ENCODE measurements around the gene GAB2.

Gene GAB2

GRCh38 chr11:78349114-78349513, 68.5 kb downstream of the GAB2 start:
- in situ Hi-C loops (cut with HindIII; ENCODE audit: low sequenced_read_pairs), result no loop called here
- DNase-seq (ENCODE audit: low read depth), result no peak
- TF ChIP-seq CTCF (IDR thresholded peaks at IDR 0.05; ENCODE audit: low read depth, low read length, missing control alignments), result no peak
- no peak overlapping the region for H3K4me3 ChIP-seq (ENCODE audit: low read depth, low read length)

DNA sequence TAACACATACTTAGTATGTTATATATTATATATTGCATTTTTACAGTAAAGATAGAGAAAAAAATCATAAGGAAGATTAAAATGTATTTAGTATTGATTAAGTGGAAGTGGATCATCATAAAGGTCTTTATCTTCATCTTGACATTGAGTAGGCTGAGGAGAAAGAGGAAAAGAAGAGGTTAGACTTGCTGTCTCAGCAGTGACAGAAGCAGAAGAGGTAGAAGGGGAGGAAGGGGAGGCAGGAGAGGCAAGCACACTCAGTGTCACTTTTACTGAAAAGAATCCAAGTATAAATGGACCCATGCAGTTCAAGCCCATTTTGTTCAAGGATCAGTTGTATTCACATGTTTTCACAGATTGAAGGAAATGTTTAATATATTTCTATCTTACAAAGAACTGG, 69.7 kb downstream of the GAB2 start:
- in situ Hi-C loops (cut with HindIII; ENCODE audit: low sequenced_read_pairs), result no loop called here
- no peak for DNase-seq (ENCODE audit: low read depth)
- H3K4me3 ChIP-seq (ENCODE audit: low read depth, low read length), result no peak overlapping the region
- TF ChIP-seq CTCF (IDR thresholded peaks at IDR 0.05; ENCODE audit: low read depth, low read length, missing control alignments), result no peak

DNA sequence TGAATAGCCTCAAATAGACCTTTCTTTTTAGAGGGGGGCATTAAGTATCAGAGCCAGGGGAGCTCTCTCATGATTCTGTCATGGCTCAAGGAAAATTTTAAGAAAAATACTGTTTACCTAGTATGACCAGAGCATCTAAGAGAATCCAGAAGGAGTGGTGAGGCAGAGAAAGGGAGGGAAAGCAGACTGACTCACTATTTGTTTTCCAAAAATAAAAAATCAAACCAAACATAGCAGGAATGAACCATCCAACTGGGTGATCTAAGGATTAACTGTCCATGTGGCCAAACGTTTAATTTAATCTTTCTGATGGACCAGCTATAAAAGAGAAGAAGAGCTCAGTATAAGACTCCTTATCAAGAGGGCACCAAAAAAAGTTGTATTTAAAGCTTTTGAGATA, 70.8 kb downstream of the GAB2 start:
- TF ChIP-seq CTCF (IDR thresholded peaks at IDR 0.05; ENCODE audit: low read depth, low read length, missing control alignments), result no peak

DNA sequence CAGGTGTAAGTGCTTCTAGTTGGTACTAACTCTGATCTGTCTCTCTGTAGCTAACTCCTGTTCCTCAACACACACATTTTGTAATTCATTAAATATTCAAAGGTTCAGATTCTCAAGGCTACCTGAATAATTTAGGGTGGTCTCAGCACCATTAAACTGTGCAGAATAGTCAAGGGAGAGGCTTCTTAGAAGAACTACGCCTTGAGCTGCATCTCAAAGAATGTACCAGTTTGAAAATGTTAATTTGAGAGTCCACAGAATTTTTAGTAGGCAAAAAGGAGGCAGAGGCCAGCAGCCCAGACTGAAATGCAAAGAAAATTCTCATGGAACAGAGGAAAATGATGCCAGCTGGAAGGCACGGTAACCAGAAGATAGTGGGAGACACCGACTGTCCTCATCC, 72.2 kb downstream of the GAB2 start:
- DNase-seq (ENCODE audit: low read depth), result no peak
- no peak overlapping the region for H3K4me3 ChIP-seq (ENCODE audit: low read depth, low read length)
- no peak for TF ChIP-seq CTCF (IDR thresholded peaks at IDR 0.05; ENCODE audit: low read depth, low read length, missing control alignments)
- in situ Hi-C loops (cut with HindIII; ENCODE audit: low sequenced_read_pairs), result no loop called here

More for the DNA sequence above, 70.8 kb downstream of the GAB2 start:
- DNase-seq (ENCODE audit: low read depth), result no peak
- H3K4me3 ChIP-seq (ENCODE audit: low read depth, low read length), result no peak overlapping the region
- in situ Hi-C loops (cut with HindIII; ENCODE audit: low sequenced_read_pairs), result no loop called here

DNA sequence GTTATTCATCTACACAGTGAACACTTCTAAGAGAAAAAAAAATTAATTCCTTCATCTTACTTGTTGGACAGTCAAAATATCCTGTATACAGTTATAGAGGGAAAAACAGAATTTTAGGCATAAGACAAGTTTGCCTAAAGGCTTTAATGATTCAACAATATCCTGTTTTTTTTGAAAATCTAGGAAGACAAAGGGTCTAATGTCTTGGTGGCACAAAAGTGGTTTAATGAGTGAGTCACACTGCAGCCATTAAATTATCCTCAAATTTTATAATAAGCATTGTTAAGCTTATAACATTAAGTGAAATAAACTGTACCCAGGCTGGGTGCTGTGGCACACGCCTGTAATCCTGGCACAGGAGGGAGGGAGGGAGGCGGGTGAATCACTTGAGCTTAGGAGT, 72.9 kb downstream of the GAB2 start:
- TF ChIP-seq CTCF (IDR thresholded peaks at IDR 0.05; ENCODE audit: low read depth, low read length, missing control alignments), result no peak
- no peak overlapping the region for H3K4me3 ChIP-seq (ENCODE audit: low read depth, low read length)
- in situ Hi-C loops (cut with HindIII; ENCODE audit: low sequenced_read_pairs), result no loop called here
- DNase-seq (ENCODE audit: low read depth), result no peak

DNA sequence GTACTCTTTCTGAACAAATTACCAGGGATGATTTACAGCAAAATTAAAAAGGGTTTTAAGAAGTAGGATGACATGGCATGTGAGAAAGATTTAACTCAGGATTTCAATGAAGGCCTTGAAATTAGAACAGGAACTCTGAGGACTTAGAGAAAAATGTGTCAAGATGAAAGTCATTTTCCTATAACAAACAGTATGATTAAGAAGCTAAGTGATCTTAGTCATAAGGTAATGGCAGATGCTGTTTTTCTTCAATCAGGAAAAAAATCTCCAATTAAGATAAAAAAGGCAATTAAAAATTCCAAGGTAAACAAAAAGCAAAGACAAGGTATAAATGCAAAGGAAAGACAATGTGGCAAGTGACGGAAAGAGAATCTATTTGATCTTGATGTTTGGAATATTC, 73.5 kb downstream of the GAB2 start:
- in situ Hi-C loops (cut with HindIII; ENCODE audit: low sequenced_read_pairs), result no loop called here
- TF ChIP-seq CTCF (IDR thresholded peaks at IDR 0.05; ENCODE audit: low read depth, low read length, missing control alignments), result no peak
- DNase-seq (ENCODE audit: low read depth), result no peak

DNA sequence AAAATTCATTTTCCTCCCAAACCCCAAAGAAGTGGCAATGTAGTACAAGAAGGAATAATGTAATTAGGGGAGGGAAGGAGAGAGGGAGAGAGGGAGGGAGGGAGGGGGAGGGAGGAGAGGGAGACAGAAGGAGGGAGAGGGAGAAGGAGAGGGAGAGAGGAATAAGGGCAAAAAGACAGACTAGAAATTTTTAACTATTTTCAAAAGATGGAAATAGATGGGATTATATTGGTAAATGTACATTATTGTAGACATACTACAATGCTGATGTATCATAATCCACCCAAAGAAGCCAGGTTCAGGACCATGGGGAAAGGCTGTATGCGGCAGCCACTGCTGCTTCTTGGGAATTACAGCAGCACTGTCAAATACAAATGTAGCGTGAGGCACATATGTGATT, 74.3 kb downstream of the GAB2 start:
- no peak for DNase-seq (ENCODE audit: low read depth)
- in situ Hi-C loops (cut with HindIII; ENCODE audit: low sequenced_read_pairs), result no loop called here
- TF ChIP-seq CTCF (IDR thresholded peaks at IDR 0.05; ENCODE audit: low read depth, low read length, missing control alignments), result no peak
- H3K4me3 ChIP-seq (ENCODE audit: low read depth, low read length), result no peak overlapping the region

More for the DNA sequence above, 73.5 kb downstream of the GAB2 start:
- no peak overlapping the region for H3K4me3 ChIP-seq (ENCODE audit: low read depth, low read length)

Data from astrocyte of the cerebellum (primary cell).